NCI-H1092 treated with DMSO at 0.1 percent for 48 hours (cell line): Measurements from ENCODE around the gene PREX1.

Experiments used
- DNase-seq: peaks from one replicate; lab custom pipeline; 2025; lab: John Stamatoyannopoulos, UW

PREX1 gene

DNA sequence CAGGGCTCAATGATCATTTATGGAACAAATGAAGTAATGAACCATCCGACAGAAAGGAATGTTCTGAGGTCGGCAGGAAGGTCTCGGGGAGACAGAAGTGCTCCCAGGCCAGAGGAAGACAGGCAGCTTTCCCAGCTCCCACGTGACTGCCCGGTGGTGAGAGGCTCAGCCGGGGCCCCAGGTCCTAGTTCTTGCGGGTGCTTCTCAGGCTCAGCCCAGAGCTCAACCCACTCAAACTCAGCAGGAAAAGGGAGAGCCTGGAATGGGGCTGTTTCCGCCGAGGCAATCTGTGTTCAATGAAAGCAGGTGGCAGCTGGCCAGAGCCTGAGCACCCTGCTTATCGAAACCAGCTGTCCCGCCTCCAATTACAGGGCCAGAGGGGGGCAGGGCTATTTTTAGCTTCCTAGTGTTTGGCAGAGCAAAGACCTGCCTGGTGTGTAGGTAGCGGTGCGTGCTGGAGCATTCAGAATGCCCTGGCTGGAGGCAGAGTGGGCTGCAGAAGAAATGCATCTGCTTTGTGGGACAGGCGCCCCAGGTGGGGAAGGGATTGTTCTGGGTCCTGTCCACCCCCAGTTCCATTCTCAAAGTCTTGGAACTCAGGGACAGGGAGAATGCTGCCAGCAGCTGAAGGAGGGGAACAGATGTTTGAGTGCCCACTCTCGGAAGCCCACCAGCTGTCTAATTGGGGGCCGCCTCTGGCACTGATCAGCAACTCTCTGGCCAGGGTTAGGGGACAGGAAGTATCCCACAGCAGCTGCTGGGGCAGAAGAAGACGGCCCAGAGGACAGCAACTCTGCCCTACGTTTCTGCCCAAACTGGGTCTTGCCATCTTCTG lies 145.1 kb downstream of the PREX1 start:
- DNase-seq = peak; percentile 96

DNA sequence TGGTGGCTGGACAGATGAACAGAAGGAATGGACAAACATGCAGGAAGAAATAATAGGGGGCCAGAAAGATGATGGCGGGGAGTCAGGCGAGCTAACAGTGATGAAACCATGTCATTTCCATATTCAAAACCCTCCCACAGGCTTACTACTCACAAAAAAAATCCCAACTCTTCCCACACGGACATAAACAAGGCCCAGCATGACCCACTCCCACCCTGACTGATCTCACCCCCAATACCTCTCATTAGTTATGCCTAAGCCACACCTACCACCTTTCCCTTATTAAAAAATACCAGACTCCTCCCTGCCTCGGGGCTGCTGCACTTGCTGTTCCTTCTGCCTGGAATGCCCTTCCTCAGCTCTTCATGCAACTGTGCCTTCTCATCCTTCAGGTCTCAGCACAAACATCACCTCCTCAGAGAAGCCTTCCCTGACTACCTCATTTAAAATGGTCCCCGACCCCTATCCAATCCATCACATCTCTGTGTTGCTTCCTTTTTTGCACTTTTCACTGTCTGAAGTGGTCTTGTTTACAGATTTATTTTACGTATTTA lies 145.8 kb downstream of the PREX1 start:
- no peak for DNase-seq

DNA sequence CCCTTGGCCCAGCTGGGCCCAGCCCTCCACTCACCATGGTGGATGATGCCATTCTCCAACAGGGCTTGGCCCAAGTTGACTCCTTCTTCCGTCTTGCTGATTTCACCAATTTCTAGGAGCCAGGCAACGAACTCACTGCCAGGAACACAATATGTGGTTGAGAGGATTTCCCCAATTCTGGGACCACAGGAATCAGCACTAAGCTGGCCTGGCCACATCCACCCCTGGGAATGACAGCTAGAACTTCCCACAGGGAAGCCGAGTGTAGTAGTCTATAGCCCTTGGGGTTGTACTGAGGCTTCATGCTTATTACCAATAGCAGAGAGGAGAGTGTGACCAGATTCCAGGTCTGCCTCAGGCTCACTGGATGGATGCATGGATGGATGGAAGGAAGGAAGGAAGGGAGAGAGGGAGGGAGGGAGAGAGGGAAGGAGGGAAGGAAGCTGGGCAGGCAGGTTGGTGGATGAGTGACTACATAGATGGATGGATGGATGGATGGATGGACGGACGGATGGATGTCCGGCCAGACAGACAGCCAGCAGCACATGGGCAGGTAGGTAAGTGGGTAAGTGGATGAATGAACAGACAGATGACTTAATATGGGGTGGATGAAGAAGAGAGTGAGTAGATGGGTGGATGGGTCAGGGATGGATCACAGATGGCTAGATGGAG lies 146.5 kb downstream of the PREX1 start:
- no peak for DNase-seq

DNA sequence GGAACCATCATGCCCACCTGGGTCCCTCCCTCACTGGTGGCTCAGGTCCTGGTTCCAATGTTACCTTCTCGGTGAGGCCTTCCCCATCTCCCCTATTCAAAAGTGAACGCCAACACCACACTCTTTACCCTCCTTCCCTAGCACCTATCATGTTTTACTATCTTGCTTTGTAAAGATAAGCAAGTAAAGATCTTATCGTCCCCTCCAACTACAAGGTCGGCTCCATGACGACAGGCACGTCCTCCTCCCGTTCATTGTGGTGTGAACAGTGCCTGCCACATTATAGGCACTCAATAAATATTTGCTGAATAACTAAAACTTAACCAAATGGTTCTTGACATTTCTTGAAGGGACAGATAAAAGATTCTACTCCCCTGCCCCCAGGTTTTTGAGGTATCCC lies 147.1 kb downstream of the PREX1 start:
- no peak for DNase-seq

DNA sequence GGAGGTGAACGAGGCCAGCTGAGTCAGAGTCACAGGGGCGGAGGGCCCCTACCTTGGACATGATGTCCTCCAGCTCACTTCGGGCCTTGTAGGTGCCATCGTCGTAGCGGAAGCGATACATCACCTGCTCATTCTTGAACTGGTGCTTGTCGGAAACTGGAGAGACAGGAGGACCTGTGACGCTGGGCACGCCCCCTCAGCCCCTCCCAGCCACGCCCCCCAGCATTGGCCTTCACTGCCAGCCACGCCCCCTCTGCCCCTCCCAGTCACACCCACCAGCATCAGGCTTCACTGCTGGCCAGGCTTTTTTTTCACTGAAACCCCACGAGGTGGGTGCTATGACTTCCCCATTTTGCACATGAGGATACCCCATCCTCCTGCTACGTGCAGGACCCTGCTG lies 148.2 kb downstream of the PREX1 start:
- no peak for DNase-seq

DNA sequence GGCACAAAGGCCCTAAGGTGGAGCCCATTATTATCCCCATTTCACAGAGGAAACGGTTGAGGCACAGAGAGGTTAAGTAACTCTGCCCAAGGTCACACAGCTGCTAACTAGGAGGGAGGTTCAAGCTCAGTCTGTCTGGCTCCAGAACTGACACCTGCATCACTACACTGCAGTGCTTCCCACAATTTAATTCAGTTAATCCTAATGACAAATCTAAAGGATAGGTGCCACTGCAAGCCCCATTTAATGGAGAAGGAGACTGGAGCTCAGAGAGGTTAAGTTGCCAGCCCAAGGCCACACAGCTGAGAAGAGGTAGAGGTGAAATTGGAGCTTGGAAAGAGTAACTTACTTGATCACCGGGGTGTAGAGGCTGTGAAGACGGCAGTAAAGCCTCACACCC lies 148.8 kb downstream of the PREX1 start:
- DNase-seq = no peak

DNA sequence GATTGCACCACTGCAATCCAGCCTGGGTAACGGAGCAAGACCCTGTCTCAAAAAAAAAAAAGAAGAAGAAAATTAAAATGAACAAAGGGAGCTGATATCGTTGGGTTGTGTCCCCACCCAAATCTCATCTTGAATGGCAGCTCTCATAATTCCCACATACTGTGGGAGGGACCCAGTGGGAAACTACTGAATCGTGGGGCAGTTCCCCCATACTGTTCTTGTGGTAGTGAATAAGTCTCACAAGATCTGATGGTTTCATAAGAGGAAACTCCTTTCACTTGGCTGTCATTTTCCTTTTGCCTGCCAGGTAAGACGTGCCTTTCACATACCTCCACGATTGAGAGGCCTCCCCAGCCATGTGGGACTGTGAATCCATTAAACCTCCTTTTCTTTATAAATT lies 149.4 kb downstream of the PREX1 start:
- DNase-seq = no peak

DNA sequence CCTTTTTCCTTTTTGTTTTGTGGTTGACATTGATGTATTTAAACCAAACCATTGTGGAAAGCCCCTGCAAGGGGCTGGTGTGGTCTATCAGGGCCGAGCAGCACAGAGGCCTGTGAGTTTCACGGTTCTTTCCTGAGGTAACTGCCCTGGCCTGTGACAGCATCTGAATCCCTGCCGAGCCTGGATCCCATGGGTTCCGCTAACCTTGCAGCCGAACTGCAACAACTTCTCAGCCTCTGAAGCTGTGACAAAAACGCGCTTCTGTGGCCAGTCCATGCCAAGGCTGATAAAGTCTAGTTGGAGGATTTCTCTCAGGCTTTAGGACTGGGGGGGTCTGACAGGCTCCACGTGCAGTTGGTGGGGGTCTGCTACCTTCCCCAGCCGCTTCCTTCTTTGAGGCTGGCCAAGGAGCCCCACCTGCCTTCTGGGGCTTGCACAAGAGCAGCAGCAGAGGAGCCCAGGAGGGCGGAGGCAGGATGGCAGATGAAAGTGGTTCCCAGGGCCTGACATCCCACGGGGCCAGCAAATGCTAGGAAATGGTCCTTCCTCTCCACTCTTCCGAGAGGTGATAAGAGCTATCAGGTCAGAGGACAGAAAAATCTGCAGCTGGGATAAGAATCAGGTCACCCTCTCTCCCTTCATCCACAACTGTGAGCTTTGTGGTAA lies 150.9 kb downstream of the PREX1 start:
- no peak for DNase-seq

DNA sequence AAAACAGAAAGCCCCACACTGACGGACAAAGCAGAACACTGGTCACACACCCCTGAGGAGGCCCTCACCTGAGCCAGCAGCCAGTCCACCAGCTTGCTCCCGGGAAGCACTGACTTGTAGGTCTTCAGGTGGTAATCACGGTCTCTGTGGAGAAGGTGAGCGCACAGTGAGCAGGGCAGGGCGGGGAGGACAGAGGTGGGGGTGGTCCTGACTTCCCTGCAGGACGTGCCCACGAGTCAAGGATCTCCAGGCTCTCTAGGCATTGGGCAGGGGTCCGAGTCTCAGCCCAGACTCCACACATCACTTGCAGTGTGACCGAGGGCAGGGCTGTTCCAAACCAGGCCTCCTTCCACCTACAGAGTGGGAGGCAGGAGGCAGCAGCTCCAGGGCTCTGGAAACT lies 151.7 kb downstream of the PREX1 start:
- no peak for DNase-seq

DNA sequence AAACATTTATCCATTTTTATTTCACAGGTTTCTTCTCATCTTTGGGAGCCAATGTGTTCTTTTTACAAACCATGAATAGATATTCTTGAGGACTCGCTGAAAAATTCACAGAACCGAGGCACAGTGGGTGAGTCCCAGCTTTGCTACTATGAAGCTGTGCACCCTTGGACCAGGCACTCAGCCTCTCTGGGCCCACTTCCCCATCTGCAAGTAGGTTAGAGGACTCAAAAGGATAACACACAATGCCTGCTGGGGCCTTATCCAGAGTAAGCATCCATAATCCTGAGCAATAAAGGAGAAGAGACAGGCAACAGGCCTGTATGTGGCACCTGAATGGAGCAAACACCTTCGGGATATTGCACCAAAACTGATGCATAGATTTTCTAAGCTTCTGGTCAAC lies 153.3 kb downstream of the PREX1 start:
- DNase-seq = no peak

DNA sequence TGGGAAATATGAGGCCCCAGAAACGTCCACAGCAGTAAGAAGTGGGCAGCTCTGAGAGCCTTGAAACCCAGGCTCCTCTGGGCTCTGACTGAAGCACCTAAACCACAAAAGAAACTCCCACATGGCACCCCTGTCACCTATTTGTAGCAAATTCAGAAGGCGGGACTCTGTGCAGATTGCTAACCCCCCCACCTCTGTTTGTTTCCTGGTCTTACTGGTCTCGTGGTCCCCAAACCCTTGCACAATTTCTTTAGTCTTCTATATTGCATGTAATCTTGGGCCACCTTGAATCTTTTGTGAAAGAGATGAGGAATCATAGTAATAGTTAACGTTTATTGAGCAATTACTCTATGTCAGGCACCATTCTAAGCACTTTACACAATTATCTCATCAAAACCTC lies 154.3 kb downstream of the PREX1 start:
- no peak for DNase-seq

DNA sequence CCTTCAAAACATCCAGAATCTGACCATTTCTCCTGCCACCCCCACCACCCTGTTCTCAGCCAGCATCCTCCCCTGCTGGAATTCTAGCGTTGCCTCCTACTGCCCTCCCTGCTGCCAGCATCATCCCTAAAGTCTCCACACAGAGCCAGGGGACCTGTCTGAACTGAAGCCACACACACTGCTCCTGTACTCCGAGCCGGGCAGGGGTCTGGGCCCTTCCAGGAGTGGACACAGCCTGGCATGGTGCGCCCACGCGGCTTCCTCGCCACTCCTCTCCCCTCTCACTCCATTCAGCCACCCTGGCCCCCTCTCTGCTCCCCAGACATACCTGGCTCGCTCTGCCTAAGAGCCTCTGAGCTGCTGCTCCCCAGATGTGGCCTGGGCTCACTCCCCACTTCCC lies 155.5 kb downstream of the PREX1 start:
- DNase-seq = no peak

DNA sequence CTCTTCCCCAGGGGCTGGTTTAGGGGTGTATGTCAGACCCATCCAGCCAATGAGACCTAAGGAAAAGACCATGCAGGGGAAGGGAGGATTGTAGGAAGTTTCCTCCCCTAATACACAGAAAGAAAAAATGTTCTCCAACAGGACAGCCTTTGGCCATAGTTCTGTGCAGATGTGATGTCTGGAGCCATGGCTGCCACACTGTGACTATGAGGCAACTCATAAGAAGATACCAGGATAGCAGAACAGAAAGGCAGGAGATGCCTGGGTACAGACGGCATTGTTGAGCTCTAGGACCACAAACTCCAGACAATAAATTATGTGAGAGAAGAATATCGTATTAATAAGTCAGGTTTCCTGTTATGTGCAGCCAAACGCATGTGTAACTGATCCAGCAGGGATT lies 156.7 kb downstream of the PREX1 start:
- DNase-seq = no peak

DNA sequence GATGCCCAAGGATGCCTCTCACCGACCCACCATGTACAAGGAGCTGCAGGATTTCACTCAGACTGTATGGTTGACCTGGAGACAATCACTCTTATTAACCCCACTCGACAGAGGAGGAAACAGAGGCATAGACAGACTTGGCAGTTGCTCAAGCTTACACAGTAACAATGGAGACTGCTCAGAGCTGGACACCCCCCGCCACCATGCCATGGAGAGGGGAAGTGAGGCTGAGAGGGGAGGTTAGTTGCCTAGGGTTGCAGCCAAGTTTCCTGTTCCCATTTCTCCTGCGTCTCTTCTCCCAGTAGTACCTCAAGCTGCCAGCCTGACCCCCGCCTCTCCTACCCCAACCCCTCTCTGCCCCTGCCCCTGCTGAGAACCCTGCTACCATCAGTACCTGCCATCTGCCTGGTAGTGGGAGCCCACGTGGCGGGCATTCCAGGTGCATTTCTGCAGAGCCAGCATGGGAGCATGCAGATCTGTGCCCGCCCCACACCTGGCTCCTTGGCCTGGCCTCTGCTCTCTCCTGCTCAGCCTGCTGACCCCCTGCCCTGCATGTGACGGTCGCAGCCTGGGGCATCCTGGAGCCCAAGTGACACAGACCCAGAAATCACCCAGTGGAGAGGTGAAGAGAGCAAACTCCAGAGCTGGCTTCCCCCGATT lies 157.7 kb downstream of the PREX1 start:
- no peak for DNase-seq

DNA sequence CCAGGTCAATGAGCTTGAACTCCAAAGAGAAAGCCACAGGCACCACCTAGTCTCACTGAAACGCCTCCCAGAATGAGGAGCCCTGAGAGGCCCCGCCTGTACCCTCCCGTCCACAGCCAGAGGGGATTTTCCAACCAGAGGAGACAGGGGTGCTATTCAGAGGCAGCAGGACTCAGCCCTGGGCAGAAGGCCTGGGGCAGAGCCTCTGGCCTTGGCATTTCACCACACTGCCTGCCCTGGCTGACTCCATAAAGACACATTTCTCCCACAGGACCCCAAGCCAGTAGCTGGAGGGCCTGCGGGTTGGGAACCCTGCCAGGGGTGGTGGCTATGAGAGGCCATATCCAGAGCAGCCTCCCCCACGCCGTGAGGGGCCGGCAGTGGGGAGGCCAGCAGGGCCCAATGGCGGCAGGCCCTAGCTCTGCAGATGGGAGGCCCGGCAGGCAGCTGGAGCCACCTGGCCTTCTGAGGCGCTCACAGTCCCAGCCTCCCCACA lies 159.3 kb downstream of the PREX1 start:
- no peak for DNase-seq

DNA sequence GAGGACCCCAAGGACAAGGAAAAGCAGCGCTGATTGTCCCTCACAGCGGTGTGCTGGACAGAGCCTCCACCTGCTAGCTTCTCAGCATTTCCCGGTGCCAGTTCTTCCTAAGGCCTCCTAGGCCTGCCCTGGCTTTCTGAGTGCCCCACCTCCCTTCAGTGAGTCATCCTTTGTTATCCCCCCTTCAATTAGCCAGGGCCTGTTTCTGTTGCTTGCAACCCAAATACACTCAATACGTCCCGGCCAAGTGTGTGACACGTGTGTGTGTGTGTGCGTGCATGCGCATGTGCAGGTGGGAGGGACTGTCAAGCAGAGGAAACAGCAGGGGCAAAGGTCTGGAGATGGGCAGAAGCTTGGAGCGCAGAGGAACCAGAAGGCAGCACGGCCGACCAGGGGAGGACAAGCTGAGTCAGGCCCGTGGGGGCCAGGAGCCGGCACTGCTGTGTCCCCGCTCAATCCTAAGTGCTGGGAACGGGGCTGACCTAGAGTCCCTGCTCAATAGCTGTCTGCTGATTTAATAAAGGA lies 159.8 kb downstream of the PREX1 start:
- DNase-seq = no peak

DNA sequence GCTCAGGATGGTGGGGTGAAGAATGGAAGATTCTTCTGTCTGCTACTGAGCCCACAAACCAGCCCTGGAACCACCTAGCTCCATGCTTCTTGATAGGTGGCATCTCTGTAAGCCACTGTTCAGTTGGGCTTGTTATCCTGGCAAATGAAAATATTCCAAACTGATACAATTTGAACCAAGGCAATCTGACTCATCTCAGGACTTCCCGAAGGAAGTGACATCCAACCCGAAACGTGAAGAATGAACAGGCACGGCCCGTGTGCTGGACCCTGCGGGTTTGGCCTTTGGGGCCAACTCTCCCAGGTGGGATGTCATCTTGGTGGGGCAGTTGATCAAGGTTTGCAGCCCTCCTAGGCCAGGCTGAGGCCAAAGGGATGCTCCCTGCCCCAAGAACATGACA lies 160.3 kb downstream of the PREX1 start:
- DNase-seq = no peak

DNA sequence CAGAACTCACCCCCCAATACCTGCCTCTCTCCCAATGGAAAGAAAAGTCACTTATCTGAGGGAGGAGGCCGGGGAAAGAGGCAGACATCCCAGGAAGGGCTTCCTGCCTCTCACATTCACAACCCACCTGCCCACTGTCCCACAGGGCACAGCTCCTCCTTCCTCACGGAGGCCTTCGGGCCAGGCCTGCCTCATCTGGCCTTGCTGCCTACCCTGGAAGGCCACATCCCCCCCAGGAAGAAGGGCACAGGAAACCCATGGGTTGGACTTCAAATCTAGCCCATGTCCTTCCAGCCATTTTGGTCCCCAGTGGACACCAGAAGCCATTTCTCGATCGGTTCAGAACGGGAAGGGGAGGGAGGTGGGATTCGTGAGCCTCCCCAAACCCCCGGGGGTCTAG lies 162.0 kb downstream of the PREX1 start:
- no peak for DNase-seq

DNA sequence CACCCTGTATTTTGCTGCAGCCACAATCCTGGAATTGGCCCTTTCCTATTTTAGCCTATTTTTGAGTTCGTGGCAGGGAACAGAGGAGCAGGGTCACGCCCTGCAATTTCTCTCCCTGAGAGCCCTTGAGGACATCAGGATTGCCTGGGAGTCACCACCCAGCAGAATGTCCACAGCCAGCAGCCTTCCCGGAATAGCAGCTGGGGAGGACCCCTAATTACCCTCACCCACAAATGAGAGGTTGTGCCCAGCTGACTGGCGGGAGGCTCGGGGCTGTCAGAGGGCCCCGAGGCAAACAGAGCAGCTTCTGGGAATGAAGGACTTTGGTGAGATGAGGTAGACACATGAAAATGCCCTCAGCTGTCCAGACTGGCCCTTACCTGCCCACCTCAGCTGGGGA lies 165.1 kb downstream of the PREX1 start:
- no peak for DNase-seq

DNA sequence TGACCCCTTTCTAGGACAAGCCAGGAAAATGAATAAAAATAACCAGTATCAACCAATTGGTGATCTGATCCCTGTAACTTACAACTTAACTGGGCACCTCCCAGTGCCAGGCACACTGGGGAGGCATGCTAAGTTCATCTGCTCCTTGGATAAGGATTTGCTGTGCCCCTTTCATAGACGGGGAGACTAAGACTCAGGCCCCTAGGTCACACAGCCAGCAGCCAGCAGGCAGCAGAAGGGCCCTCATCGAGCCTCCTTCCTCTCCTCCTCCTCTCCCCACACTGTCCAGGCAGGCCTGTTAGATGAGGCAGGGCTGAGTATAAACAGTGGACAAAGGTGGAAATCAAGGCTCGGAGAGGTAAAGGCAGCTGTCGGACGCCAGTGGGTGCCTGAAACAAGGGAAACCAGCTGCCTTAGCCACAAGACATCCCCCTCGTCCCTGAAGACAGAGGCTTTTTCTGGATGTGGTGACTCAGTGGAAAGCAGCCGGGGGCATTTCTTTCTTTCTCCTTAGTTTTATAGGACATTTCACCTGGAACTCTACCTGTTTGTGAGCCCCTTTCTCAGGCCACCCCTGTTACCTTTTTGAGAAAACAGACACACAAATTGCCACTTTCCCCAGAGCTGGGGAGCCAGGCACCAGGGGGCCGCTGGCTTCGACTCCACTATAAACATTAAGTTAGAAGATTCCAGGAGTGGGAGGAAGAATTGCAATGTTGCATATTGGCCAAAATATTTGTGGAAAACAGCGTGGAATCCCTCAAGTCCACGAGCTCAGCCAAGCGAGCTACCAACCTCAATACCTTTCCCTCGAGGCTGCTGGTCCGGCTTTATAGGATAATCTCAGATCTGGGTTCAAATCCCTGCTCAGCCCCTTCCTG lies 166.0 kb downstream of the PREX1 start:
- no peak for DNase-seq

DNA sequence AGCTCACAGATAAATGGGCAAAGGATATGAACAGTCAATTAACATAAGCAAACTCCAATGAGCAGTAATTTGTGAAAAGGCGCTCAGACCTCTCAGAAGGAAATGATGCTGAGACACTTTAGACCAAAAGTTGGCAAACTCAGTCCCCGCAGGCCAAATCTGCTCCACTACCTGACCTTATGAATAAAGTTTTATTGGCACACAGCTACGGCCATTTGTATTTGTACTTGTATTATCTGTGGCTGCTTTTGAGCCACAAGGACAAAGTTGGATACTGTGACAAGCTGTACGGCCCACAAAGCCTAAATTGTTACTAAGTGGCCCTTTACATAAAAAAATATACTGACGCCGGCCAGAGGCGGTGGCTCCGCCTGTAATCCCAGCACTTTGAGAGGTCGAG lies 167.0 kb downstream of the PREX1 start:
- DNase-seq = no peak
